Cerebellar cortex (tissue), 1 donor: ENCODE data around the gene DNM3.
"Not testable (repeated sequence)": the region's sequence is repeated elsewhere in the genome, so short reads cannot be mapped to it uniquely, and the experiment has no call there.

Experiments used
- DNase-seq: peaks from one replicate; pipeline ENCODE4 v3.0.0-alpha.2; 2015; ENCODE audit warnings: low spot score

Gene DNM3

DNA sequence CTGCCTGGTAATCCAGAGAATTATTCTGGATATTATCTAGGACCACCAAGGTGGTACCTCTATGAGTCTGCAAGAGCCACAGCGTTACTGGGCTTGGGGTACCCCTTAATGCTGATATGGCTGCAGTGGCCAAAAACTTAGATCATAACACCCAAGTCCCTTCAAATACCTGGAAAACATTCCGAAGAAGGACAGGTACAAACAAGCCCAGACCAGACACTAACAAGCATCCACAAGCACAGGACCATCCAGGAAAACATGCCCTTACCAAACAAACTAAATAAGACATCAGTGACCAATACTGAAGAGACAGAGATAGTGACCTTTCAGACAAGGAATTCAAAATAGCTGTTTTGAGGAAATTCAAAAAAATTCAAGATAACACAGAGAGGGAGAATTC, 582.0 kb downstream of the DNM3 start:
- no peak for DNase-seq

- DNase-seq: no peak
These were observed 584.0 kb downstream of the DNM3 start for GRCh38 chr1:172425339-172425738.

- DNase-seq: no peak
These were observed 585.9 kb downstream of the DNM3 start for GRCh38 chr1:172427191-172427590.

GRCh38 chr1:172429331-172430127, 588.2 kb downstream of the DNM3 start:
- DNase-seq: peak; percentile 81

- no peak for DNase-seq
These were observed 588.8 kb downstream of the DNM3 start for GRCh38 chr1:172430128-172430454.

DNA sequence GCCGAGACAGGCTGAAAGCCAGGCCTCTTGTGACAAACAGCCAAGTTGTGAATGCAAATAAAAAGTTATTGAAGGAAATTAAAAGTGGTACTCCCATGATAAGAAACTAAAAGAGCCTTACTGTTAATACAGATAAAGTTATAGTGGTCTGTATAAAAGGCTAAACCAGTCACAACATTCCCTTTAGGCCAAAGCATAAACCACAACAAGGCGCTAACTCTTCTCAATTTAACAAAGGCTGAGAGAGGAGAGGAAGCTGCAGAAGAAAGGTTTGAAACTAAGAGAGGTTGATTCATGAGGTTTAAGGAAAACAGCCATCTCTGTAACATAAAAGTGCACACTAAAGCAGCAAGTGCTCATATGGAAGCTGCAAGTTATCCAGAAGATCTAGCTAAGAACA, 589.9 kb downstream of the DNM3 start:
- no peak for DNase-seq

DNA sequence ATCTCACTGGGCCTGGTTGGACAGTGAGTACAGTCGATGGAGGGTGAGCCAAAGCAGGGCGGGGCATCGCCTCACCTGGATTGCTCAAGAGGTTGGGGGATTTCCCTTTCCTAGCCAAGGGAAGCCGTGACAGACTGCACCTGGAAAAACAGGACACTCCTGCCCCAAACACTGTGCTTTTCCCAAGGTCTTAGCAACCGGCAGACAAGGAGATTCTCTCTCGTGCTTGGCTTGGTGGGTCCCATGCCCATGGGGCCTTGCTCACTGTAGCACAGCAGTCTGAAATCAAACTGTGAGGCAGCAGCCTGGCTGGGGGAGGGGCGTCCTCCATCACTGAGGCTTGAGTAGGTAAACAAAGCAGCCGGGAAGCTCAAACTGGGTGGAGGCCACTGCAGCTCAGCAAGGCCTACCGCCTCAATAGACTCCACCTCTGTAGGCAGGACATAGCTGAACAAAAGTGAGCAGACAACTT, 590.5 kb downstream of the DNM3 start:
- DNase-seq: no peak

GRCh38 chr1:172437183-172437582, 595.9 kb downstream of the DNM3 start:
- DNase-seq: not testable (repeated sequence)

- DNase-seq: no peak
These were observed 601.1 kb downstream of the DNM3 start for GRCh38 chr1:172442404-172442803.

- no peak for DNase-seq
These were observed 601.7 kb downstream of the DNM3 start for GRCh38 chr1:172442843-172443565.

DNA sequence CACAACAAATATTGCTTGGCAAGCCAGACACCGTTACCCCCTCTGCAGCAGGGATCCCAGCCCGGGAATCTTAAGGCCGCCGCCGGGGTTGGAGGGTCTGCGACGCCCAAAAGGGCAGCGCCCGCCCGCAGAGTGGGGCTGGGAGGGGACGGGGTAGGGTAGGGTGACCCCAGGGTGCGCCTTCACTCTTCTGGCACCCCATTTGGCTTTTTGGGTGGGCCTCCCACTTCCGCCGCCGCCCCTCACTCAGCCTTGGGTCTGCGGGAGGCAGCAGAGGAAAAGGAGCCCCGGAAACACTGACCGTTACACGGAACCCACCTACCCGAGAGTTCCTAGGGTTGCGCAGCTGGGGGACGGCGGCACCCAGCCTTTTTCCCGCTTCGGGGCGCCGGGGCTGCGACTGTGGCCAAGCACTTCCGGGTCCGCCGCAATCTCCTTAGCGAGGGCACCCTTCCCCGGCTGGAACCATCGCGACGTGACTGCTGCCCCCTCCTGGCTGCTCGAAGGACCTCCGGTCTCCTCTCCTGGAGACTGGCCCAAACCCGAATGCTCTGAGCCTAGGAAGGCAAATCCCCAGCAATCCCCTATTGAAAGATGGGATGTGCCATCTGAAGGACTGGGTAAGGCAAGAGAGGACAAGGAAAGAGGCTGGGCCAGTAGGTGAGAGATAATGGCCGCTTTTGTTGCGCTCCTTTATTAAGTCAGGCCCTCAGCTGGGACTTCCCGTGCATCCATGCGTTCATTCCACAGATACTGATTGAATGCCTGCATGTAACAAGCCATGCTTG, 602.6 kb downstream of the DNM3 start, which contains the start of gene PIGC:
Gene PIGC, minus strand, starts transcription at position 404 of the 788 bp plus-strand sequence. CDS start 1,447 bp downstream, outside the sequence.
- peak; percentile 87 for DNase-seq

DNA sequence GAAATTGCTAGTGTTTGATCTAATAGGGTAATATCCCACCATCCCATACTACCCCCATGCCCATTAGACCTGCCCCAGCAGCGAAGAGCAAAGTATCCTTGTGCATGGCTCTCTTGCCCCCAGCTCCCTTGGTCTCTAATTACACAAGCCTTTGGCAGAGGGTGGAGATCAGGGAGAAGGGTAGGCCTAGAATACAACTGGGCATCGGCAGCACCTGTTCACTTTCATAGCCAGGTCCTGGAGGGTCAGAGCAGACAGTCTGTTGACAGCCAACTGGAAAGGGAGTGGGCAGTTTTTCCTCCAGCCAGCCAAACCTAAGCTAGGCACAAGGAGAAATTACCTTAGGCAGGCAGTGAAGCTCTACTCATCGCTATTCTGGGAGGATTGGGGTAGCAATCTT, 605.2 kb downstream of the DNM3 start:
- no peak for DNase-seq

- no peak for DNase-seq
These were observed 606.3 kb downstream of the DNM3 start for GRCh38 chr1:172447641-172448040.

GRCh38 chr1:172448995-172449584, 607.8 kb downstream of the DNM3 start:
- no peak for DNase-seq

DNA sequence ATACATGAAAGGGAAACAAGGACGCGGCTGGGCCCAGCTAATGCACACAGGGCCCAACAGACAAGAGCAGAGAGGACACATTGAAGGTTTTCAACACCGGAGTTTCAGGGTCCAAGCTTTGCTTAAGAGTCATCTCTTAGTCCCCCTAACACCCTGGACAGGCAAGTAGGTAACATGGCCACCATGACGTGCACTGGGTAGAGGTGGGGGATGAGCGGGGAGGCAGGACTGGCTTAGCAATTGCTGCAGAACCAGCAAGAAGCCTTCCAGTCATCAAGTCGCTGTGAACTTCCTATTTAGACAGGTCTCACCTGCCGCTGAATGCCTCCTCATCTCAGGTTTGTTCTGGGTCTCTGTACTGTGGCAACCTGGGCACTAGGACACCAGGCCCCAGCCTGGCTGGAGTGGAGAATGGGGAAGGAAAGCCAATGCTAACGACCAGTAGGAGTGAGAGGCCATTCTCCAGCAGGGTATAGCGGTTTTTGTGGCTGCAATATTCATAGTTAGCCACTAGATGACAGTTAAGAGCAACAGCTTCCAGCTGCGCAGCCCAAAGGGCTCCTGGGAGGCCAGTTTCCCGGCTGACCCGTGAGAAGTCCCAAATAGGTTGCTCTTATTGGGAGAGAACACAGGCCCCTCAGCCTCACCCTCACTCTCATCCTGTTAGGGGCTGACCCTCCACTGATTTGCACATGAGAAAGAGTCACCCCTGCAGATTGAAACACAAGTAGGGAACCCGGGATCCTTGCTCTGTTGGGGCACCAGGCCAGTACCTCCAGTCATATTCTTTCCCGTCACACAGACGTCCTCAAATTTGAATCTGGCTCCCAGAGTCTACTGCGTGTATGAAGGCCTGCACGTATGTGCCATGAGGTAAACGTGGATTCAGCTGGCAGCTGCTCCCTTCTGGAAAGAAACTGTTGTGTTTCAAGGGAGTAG, 608.6 kb downstream of the DNM3 start:
- peak; percentile 58 for DNase-seq

GRCh38 chr1:172450524-172450885, 609.2 kb downstream of the DNM3 start:
- no peak for DNase-seq

GRCh38 chr1:172451002-172451443, 609.7 kb downstream of the DNM3 start:
- no peak for DNase-seq

DNA sequence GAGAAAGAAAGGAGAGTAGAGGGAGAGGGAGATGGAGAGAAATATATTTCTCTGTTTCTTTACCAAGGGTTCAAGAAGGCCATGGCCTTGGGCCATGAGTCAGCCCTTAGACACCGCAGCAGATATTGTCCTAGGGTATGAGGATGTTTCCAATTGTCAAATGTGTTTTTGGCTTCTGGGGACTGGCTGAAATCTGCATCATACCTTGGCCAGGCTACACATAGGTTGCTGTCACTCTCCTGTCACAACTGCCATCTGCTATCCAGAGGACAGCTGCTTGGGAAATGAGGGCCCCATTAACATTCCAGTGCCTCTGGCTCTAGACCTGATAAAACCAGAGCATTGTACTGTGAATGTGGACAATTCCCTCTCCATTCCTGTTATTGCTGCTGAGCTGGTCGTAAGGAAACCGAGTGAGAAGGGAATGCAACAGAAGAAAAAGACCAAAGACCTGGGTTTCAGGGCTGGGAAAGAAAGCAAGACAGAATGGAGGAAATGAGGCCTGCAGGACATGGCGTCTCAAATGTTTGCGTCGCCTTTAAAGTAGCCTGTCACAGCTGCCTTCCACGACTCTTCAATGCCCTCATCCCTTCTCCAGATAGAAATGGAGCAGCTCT, 611.3 kb downstream of the DNM3 start:
- no peak for DNase-seq

DNA sequence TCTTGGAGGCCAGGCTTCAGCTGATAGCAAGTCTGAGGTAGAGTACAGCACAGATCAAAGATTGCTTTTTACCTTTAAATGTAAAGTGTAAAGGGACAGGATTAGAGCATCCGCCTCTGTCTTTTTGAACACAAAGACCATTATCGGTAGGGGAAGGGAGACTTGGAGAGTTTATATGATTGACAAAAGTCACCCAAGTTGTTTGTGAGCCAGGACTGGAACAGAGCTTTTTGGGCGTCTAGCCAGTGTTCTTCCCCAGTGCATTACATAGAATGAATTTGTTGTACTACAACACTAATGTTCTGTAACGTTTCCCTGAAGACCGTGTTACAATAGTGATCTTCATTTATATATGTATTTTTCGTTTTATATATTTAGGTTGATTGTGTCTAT, 611.9 kb downstream of the DNM3 start:
- no peak for DNase-seq

DNA sequence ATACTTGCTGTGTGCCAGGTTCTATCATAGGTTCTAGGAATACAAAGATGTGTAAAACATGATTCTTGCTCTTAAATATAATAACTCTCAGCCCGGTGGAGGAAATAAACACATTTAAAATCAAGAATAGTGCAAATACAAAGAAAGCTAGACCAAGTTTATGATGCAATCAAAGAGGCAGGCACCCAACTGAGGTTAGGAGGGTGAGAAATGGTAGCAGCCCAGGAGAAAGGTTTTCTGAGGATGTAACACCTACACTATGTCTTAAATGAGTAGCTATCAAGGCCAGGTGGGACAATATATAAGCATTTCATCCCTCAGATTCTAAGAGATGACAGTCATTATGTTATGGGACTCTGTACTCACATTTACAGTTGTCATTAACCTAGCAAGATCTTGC, 612.3 kb downstream of the DNM3 start:
- DNase-seq: no peak

DNA sequence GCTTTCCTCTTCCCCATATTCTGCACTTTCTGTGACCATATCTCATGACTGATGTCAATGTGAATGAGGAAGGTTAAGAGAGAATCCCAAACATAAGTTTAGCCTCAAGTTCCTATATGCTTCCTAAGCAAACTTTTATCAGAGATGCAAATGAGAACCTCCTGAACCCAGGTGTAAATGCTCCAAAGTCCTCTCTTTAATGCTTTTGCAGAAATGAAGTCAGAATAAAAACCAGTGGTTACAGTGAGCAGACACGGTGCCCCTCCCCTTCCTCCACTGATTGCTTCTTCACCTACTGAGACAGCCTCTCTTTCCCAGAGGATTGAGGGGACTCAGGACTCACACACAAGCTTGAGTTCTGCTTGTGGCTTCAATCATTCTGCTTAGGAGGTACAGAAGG, 614.2 kb downstream of the DNM3 start:
- no peak for DNase-seq
